Measurements from ENCODE around the gene FASN. TPM values are rescaled to one million over a fixed set of nuclear protein-coding genes. Genes with fewer than 3 reads are reported as not detected.

FASN gene
- total and polyA plus RNA-seq, 2 of the 13 experiments (the other 11 are each of a cell fraction or from before 2014, with no cell fraction given) = 51.7 to 101 TPM

DNA sequence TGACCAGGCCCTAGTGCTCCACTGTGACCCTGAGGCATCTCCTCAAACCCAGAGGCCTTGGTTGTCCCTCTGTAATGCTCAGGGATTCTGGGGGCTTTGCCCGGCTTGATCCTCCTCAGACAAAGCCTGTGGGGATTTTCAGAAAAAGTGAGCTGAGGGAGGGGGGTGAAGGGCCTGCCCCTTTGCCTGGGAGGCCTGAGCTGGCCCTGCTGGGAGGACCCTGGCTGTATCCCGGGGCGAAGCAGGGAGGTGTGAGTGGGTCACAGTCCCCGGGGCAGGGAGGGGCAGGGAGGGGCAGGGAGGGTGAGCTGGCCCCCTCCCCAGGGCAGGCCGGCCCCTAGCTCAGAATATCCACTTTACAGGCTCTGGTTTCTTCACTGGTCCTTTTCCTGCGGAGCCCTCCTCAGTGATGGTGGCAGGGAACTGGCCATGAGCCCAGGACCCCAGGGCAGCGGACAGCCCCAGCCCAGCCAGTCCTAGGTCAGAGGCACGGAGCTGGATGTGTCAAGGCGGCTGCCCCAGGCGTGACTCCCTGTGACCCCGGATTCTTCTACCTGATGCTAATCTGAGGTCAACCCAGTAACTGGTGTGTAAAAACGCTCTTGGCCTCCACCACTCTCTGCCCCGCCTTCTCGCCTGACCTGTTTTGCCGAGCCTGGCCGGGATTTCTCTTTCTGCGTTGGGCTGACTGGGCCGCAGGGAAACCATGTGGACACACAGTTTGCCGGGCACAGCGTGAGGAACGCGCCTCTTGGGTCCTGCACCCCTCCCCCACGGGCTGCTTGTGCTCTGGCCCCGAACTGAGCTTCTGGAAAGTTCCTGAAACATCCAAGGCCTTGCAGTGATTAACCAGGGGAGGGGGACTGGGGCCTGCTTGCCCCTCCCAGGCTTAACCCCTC lies 5.8 kb upstream of the FASN start (continued):
- TF ChIP-seq, protein P1, sequence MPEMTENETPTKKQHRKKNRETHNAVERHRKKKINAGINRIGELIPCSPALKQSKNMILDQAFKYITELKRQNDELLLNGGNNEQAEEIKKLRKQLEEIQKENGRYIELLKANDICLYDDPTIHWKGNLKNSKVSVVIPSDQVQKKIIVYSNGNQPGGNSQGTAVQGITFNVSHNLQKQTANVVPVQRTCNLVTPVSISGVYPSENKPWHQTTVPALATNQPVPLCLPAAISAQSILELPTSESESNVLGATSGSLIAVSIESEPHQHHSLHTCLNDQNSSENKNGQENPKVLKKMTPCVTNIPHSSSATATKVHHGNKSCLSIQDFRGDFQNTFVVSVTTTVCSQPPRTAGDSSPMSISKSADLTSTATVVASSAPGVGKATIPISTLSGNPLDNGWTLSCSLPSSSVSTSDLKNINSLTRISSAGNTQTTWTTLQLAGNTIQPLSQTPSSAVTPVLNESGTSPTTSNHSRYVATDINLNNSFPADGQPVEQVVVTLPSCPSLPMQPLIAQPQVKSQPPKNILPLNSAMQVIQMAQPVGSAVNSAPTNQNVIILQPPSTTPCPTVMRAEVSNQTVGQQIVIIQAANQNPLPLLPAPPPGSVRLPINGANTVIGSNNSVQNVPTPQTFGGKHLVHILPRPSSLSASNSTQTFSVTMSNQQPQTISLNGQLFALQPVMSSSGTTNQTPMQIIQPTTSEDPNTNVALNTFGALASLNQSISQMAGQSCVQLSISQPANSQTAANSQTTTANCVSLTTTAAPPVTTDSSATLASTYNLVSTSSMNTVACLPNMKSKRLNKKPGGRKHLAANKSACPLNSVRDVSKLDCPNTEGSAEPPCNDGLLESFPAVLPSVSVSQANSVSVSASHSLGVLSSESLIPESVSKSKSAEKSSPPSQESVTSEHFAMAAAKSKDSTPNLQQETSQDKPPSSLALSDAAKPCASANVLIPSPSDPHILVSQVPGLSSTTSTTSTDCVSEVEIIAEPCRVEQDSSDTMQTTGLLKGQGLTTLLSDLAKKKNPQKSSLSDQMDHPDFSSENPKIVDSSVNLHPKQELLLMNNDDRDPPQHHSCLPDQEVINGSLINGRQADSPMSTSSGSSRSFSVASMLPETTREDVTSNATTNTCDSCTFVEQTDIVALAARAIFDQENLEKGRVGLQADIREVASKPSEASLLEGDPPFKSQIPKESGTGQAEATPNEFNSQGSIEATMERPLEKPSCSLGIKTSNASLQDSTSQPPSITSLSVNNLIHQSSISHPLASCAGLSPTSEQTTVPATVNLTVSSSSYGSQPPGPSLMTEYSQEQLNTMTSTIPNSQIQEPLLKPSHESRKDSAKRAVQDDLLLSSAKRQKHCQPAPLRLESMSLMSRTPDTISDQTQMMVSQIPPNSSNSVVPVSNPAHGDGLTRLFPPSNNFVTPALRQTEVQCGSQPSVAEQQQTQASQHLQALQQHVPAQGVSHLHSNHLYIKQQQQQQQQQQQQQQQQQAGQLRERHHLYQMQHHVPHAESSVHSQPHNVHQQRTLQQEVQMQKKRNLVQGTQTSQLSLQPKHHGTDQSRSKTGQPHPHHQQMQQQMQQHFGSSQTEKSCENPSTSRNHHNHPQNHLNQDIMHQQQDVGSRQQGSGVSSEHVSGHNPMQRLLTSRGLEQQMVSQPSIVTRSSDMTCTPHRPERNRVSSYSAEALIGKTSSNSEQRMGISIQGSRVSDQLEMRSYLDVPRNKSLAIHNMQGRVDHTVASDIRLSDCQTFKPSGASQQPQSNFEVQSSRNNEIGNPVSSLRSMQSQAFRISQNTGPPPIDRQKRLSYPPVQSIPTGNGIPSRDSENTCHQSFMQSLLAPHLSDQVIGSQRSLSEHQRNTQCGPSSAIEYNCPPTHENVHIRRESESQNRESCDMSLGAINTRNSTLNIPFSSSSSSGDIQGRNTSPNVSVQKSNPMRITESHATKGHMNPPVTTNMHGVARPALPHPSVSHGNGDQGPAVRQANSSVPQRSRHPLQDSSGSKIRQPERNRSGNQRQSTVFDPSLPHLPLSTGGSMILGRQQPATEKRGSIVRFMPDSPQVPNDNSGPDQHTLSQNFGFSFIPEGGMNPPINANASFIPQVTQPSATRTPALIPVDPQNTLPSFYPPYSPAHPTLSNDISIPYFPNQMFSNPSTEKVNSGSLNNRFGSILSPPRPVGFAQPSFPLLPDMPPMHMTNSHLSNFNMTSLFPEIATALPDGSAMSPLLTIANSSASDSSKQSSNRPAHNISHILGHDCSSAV (CRISPR knock-in tag; IDR thresholded peaks at IDR 0.05; ENCODE audit: borderline replicate concordance) = no peak
- TF ChIP-seq ZFP82 (CRISPR knock-in tag; IDR thresholded peaks at IDR 0.05; ENCODE audit: borderline replicate concordance) (no peak), KDM2A (CRISPR knock-in tag; IDR thresholded peaks at IDR 0.05; ENCODE audit: borderline replicate concordance, low read depth) (peak; percentile 88; the same call in 1 of the 2 replicates), ZIK1 (CRISPR knock-in tag; IDR thresholded peaks at IDR 0.05; ENCODE audit: borderline replicate concordance, low read depth) (peak; percentile 56; the same call in 1 of the 2 replicates), ZNF44 (CRISPR knock-in tag; IDR thresholded peaks at IDR 0.05) (peak; percentile 89; the same call in 1 of the 2 replicates), SSRP1 (CRISPR knock-in tag; IDR thresholded peaks at IDR 0.05) (no peak), KAT7 (CRISPR knock-in tag; IDR thresholded peaks at IDR 0.05; ENCODE audit: borderline replicate concordance) (peak; percentile 81; the same call in 1 of the 2 replicates), POLR2AphosphoS5 (IDR thresholded peaks at IDR 0.05; ENCODE audit: low read depth, low read length) (peak; percentile 55), WIZ (CRISPR knock-in tag; IDR thresholded peaks at IDR 0.05) (peak; percentile 80; the same call in 1 of the 2 replicates), HNF4G (IDR thresholded peaks at IDR 0.05; ENCODE audit: borderline replicate concordance, low read depth, low read length) (peak; percentile 38; the same call in 1 of the 2 replicates), HNF4G (CRISPR knock-in tag; IDR thresholded peaks at IDR 0.05; ENCODE audit: borderline replicate concordance, low read depth) (peak; percentile 74), RNF2 (conservative IDR thresholded peaks at IDR 0.05; ENCODE audit: low read depth) (0 out of 2 replicates have a peak, but pooled peaks have one; percentile 51), LRRFIP1 (CRISPR knock-in tag; conservative IDR thresholded peaks at IDR 0.05) (0 out of 2 replicates have a peak, but pooled peaks have one; percentile 76), SMARCC2 (IDR thresholded peaks at IDR 0.05) (no peak), ZNF556 (CRISPR knock-in tag; IDR thresholded peaks at IDR 0.05; ENCODE audit: borderline replicate concordance) (peak; percentile 75; the same call in 1 of the 2 replicates)
- TF ChIP-seq, protein P2, sequence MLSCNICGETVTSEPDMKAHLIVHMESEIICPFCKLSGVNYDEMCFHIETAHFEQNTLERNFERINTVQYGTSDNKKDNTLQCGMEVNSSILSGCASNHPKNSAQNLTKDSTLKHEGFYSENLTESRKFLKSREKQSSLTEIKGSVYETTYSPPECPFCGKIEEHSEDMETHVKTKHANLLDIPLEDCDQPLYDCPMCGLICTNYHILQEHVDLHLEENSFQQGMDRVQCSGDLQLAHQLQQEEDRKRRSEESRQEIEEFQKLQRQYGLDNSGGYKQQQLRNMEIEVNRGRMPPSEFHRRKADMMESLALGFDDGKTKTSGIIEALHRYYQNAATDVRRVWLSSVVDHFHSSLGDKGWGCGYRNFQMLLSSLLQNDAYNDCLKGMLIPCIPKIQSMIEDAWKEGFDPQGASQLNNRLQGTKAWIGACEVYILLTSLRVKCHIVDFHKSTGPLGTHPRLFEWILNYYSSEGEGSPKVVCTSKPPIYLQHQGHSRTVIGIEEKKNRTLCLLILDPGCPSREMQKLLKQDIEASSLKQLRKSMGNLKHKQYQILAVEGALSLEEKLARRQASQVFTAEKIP (CRISPR knock-in tag; IDR thresholded peaks at IDR 0.05; ENCODE audit: borderline replicate concordance) = no peak

Measured in HepG2 (cell line).